Spinal cord (tissue), 10 donors: ENCODE measurements around the gene GPR39. TPM values are rescaled to one million over a fixed set of nuclear protein-coding genes. Genes with fewer than 3 reads are reported as not detected.
A peak's percentile ranks its signal among the peaks of the same experiment; 100 is the strongest.

Experiments used
- DNase-seq, 6 donors: peaks; one replicate each; pipeline versions ENCODE4 v3.0.0 to v3.0.0-alpha.2; 2013 to 2015; ENCODE audit warnings: low spot score in 6 of 6, low read depth in 4 of 6
- H3K27ac ChIP-seq: one replicate; pipeline ENCODE4 v1.5.1; 2013; ENCODE audit warnings: low read depth, low read length, control low read depth
- H3K27me3 ChIP-seq: one replicate; pipeline ENCODE4 v1.6.1; 2013; ENCODE audit warnings: low read length; ENCODE audit not compliant: control insufficient read depth, insufficient read depth
- H3K36me3 ChIP-seq: one replicate; pipeline ENCODE4 v1.6.1; 2013; ENCODE audit warnings: low read length; ENCODE audit not compliant: control insufficient read depth, insufficient read depth
- H3K4me1 ChIP-seq: one replicate; pipeline ENCODE4 v1.6.1; 2013; ENCODE audit warnings: low read length; ENCODE audit not compliant: control insufficient read depth, insufficient read depth
- H3K4me3 ChIP-seq: one replicate; pipeline ENCODE4 v1.5.1; 2013; ENCODE audit warnings: low read depth, low read length, control low read depth
- H3K9me3 ChIP-seq: one replicate; pipeline ENCODE4 v1.6.1; 2013; ENCODE audit warnings: low read length; ENCODE audit not compliant: control insufficient read depth, insufficient read depth
- WGBS: methylation state at CpG from one replicate; pipeline ENCODE4 v1.1.5; 2013; ENCODE audit warnings: missing lambda C conversion rate; ENCODE audit not compliant: insufficient coverage; 5-methylcytosine and 5-hydroxymethylcytosine counted together
- polyA plus RNA-seq, 2 donors: library from polyadenylated mRNA; unstranded; fragments of 120-200 nt; gene quantifications; one replicate each; pipeline ENCODE4 v1.2.1, GENCODE V29; 2013; ENCODE audit not compliant: insufficient read length in 2 of 2
- total RNA-seq, 2 donors: library from RNA; depleted of rRNA in 1 of 2; stranded (reverse); fragments of 120-200 nt in 1 of 2; fragments of >200 nt in 1 of 2; gene quantifications; one replicate each; pipeline versions ENCODE4 v1.2.3 to v1.2.4, GENCODE V29; 2013 to 2014
- donor health status: healthy.

GPR39 gene
- total and polyA plus RNA-seq, 4 donors: 0.72 to 1.4 (median 1.1) TPM

DNA sequence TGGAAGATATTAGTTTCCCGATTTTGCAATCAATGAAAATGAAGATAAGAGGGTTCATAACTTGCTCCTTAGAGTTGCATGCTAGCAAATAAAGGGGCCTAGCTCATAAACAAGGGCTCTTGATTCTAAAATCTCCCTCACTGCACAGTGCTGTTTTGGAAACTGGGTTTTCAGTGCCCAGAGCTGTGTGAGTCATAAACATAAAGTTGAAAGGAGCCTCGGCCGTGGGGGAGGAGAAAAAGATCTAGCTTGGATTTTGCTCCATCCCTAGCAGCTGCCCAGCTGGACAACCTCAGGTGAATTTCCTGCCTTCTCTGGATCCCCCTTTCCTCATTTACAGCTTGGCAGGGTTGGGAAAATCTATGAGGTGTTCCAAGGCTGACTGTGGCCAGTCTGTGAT lies 210.9 kb downstream of the GPR39 start:
- Histone ChIP-seq H3K36me3 (no peaks in the 10 kb centered on the region), H3K9me3 (peaks cover 2% of the 10 kb centered on the region), H3K4me1 (peaks cover 11% of the 10 kb centered on the region), H3K27ac (no peak overlapping the region), H3K4me3 (no peak overlapping the region), H3K27me3 (no peaks in the 10 kb centered on the region)
- no peak for DNase-seq
- WGBS: 100% methylated on average over 2 of the region's 3 CpGs

DNA sequence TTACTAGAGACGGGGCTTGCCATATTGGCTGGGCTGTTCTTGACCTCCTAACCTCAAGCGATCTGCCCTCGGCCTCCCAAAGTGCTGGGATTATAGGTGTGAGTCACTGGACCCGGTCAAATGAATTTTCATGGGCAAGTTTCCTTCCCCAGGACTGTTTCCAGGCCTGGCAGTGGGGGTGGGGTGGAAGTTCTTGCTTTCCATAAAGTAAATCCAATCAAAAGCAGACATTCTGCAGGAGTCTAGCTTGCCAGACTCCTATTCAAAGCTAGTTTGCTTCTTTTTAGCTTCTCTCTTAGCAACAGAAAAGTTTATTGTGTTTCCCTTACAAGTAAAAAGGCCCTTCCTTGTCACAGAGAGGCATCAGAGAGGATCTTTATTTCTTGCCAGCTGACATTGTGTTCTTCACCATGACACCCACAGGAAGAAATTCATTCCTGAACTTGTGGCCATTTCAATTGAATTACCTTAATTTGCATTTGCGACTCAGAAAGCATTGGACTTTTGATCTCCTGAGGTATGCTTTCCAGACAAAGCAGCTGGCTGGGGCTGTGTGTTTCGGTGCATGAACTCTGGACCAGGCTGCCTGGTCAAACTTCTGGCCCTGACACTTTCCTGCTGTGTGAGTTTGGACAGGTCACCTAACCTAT lies 215.5 kb downstream of the GPR39 start:
- Histone ChIP-seq H3K36me3 (peaks cover 4% of the 10 kb centered on the region), H3K27ac (peak overlapping the region; percentile 55), H3K4me1 (peaks cover 25% of the 10 kb centered on the region), H3K9me3 (no peaks in the 10 kb centered on the region), H3K4me3 (no peak overlapping the region), H3K27me3 (no peaks in the 10 kb centered on the region)
- DNase-seq: peak in 5 of 6 donors; percentile 56 to 89 (median 75)
- 38% methylated on average over 2 of the region's 6 CpGs for WGBS

DNA sequence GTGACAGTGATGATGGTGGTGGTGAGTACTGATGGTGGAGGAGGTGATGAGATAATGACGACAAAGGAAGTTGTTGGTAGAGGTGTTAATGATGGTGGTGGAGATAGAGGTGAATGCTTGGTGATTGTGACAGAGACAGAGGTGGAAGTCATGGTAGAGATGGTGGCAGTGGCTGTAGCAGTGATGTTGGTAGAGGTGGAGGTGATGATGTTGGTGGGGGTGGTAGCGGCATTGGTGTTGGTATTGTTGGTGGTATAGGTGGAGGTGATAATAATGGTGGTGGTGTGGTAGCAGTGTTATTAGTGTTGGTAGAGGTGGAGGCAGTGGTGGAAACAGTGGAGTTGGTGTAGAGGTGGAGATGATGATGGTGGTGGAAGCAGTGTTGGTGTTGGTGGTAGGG lies 217.0 kb downstream of the GPR39 start:
- no peaks in the 10 kb centered on the region for H3K27me3 ChIP-seq
- H3K27ac ChIP-seq: no peak overlapping the region
- WGBS: 100% methylated on average over 2 of the region's 2 CpGs
- no peak for DNase-seq
- H3K36me3 ChIP-seq: peaks cover 4% of the 10 kb centered on the region
- H3K9me3 ChIP-seq: no peaks in the 10 kb centered on the region
- H3K4me1 ChIP-seq: peaks cover 25% of the 10 kb centered on the region
- no peak overlapping the region for H3K4me3 ChIP-seq

DNA sequence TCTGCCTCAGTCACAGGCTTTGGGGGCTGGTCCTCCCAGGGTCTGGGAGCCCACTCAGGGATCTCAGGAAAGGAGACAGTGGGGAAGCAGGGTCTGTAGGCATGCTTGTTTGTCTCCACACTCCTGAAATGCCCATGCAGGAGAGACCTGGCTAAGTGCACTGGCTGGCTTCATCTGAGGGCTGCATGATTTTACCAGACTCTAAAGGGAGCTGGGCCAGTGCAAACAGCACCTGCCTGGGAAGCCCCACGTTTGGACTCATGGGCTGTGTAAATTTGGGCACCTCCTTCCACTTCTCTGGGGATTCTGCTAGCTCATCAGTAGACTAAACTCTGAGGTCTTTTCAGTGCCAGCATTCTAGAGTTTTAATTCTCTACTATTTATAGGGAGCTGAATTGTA lies 219.7 kb downstream of the GPR39 start:
- H3K4me3 ChIP-seq: no peak overlapping the region
- H3K27me3 ChIP-seq: no peaks in the 10 kb centered on the region
- H3K9me3 ChIP-seq: no peaks in the 10 kb centered on the region
- peaks cover 25% of the 10 kb centered on the region for H3K4me1 ChIP-seq
- H3K36me3 ChIP-seq: peaks cover 4% of the 10 kb centered on the region
- no peak overlapping the region for H3K27ac ChIP-seq
- DNase-seq: no peak
- 33% methylated on average over 1 of the region's 1 CpG for WGBS

DNA sequence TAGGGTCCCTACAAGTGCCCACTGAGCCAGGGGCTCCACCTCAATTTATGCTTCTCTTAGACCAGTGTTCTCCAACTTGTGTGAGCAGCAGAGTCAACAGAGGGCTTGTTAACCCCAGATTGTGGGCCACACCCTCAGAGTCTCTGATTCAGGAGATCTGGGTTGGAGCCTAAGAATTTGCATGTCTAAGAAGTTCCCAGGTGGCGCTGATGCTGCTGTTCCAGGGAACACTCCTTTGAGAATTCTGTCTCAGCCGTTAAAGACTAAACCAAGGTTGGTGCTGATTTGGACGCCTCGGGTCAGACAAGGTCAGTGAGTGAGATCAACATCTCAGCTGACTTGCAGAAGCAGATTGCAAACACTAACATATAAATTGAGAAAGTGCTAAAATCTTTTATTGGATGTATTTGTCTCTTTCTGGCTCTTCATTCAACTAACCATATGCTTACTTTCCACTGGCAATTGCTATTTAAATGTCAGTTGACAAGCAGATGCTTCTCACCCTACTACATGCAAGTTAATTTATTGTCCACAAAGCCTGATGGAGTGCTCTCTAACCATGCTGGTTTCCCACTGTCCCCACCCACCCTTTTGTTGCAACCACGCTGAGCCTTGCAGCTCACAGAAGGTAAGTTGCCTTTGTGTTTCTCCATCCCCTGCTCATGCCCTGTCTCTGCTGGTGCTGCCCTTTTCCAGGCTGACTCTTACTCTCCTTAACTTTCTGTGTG lies 221.9 kb downstream of the GPR39 start:
- peaks cover 6% of the 10 kb centered on the region for H3K36me3 ChIP-seq
- DNase-seq: peak in 1 of 6 donors; percentile 71
- 40% methylated on average over 1 of the region's 5 CpGs for WGBS
- H3K27ac ChIP-seq: no peak overlapping the region
- H3K9me3 ChIP-seq: no peaks in the 10 kb centered on the region
- H3K27me3 ChIP-seq: no peaks in the 10 kb centered on the region
- H3K4me3 ChIP-seq: no peak overlapping the region
- H3K4me1 ChIP-seq: peaks cover 10% of the 10 kb centered on the region

DNA sequence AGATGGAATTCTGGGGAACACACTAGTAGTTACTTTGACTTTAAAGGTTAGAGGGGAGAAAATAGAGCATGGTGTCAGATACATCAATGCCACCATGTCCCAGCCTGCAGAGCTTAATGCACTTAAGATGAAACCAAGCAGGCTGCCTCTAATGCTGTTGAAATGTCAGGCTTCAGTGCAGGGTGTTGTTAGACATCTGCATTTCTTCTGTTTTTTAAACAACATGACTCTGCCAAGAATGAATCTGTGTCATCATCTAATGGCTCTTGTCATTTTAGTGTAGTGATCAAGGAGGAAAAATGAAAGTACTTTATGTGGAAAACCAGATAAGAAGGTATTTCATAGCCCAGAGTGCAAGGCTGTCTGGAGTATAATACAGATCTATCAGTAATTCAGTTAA lies 223.5 kb downstream of the GPR39 start:
- no peak overlapping the region for H3K4me3 ChIP-seq
- no peak overlapping the region for H3K27ac ChIP-seq
- H3K36me3 ChIP-seq: peaks cover 6% of the 10 kb centered on the region
- H3K9me3 ChIP-seq: no peaks in the 10 kb centered on the region
- DNase-seq: no peak
- peaks cover 13% of the 10 kb centered on the region for H3K4me1 ChIP-seq
- no peaks in the 10 kb centered on the region for H3K27me3 ChIP-seq

DNA sequence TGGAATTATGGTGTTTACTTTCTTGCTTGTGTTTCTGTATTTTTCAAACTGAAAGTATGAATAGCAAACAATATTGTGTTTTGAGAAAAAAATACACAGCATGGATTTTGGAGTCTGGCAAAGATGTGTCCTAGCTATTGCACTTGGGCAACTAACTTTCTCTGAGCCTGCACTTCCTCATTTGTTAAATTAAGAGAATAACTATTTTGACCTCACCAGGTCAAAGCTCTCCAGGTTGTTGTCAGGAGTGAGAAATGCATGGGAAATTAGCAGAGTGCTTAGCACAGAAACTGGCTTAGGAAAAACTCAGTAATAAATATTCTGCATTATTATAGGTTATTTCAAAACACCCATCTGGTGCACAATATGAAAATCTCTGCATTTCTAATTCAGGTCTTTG lies 225.2 kb downstream of the GPR39 start:
- peaks cover 17% of the 10 kb centered on the region for H3K4me1 ChIP-seq
- peaks cover 15% of the 10 kb centered on the region for H3K36me3 ChIP-seq
- no peak for DNase-seq
- H3K27ac ChIP-seq: no peak overlapping the region
- H3K4me3 ChIP-seq: no peak overlapping the region
- H3K27me3 ChIP-seq: no peaks in the 10 kb centered on the region
- no peaks in the 10 kb centered on the region for H3K9me3 ChIP-seq

DNA sequence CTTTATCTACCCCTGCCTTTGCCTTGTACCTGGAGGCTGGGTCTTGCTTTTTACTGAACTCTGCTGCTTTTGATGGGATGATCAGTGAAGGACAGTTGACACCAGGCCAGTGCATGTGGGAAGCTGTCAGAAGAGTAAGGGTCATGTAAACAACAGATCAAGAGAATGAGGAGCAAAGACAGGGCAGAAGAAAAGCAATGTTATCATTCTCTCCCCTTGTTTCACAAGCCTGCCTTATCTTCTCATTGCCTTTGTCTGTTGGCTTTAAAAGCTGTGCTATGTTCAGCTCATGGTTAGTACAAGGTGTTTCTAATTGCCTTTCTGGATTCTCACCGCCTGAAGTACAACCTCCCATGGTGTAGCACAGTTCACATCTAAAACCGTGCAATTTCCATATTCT lies 225.8 kb downstream of the GPR39 start:
- no peak for DNase-seq
- Histone ChIP-seq H3K4me3 (no peak overlapping the region), H3K27me3 (no peaks in the 10 kb centered on the region), H3K36me3 (peaks cover 15% of the 10 kb centered on the region), H3K9me3 (no peaks in the 10 kb centered on the region), H3K27ac (no peak overlapping the region), H3K4me1 (peaks cover 18% of the 10 kb centered on the region)
- no CpG with 5 or more reads among the region's 2 CpGs for WGBS

DNA sequence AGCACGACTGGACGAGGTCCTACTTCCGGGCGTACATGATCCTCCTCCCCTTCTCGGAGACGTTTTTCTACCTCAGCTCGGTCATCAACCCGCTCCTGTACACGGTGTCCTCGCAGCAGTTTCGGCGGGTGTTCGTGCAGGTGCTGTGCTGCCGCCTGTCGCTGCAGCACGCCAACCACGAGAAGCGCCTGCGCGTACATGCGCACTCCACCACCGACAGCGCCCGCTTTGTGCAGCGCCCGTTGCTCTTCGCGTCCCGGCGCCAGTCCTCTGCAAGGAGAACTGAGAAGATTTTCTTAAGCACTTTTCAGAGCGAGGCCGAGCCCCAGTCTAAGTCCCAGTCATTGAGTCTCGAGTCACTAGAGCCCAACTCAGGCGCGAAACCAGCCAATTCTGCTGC lies 228.6 kb downstream of the GPR39 start:
- Histone ChIP-seq H3K27ac (peak overlapping the region; percentile 3), H3K4me3 (no peak overlapping the region), H3K36me3 (peaks cover 15% of the 10 kb centered on the region), H3K27me3 (no peaks in the 10 kb centered on the region), H3K4me1 (peaks cover 22% of the 10 kb centered on the region), H3K9me3 (no peaks in the 10 kb centered on the region)
- 72% methylated on average over 35 of the region's 35 CpGs for WGBS
- DNase-seq: peak in 1 of 6 donors; percentile 57
